ENCODE data around the gene TXNDC2. TPM values are rescaled to one million over a fixed set of nuclear protein-coding genes. Genes with fewer than 3 reads are reported as not detected.

The TXNDC2 gene
- total and polyA plus RNA-seq, 2 of the 4 experiments (the other 2 are of a cell fraction) = 0.18 TPM; not detected in 1

DNA sequence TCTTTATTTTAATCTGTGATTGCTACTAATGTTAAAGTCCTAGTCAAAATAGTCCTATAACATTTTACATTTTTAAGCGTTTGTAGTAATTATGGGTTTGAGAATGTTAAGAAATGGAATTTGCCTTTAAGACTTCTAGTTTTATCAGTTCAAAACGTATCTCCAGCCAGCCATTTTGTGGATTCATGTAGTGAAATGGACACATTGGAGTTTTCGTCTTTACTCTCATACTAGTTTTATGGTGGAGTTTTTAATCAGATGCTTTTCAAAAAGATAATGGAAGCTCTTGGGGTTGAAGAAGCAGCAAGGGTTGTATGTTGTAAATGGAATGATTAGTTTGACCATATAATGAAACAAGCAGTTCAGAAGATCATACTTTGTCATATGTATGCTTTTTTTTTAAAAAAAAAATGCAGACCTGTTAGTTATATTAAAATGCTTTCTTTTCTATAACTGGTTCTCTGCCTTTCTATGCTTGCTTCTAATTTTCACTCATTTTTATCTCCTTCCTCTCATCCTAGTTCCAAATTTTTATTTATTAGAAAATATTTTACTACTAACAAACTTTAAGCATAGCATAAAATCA, 44.6 kb downstream of the TXNDC2 start:
- in situ Hi-C loops (cut with MboI; ENCODE audit: low sequenced_read_pairs) = loop anchor here (25.0 kb wide), 1 partner anchor 218 kb away; the partner anchor contains the start of gene RAB31
- Histone ChIP-seq H3K18ac (ENCODE audit: low read depth, low read length) (no peak overlapping the region), H3K36me3 (ENCODE audit: control insufficient read depth, insufficient read depth, low read length) (peaks cover 6% of the 10 kb centered on the region), H2BK20ac (ENCODE audit: low read depth, low read length) (no peak overlapping the region), H2AK5ac (ENCODE audit: low read depth, low read length) (no peak overlapping the region), H3K4me2 (ENCODE audit: low read depth, low read length) (no peak overlapping the region), H3K9me1 (ENCODE audit: insufficient read depth, low read length) (peaks cover 18% of the 10 kb centered on the region), H3K4me1 (ENCODE audit: control insufficient read depth, insufficient read depth, low read length) (peaks cover 4% of the 10 kb centered on the region; the same call in 1 of the 2 replicates), H3K23ac (ENCODE audit: low read depth, low read length) (no peak overlapping the region), H2BK15ac (ENCODE audit: low read depth, low read length) (no peak overlapping the region), H2AFZ (replicated peaks; ENCODE audit: low read length, poor library complexity) (no peak overlapping the region), H3K27ac (ENCODE audit: insufficient read depth, low read length) (no peak overlapping the region), H2BK5ac (ENCODE audit: low read depth, low read length, poor library complexity, severe bottlenecking) (no peak overlapping the region), H3K56ac (ENCODE audit: extremely low read depth, insufficient read depth, low read length) (no peak overlapping the region), H4K8ac (ENCODE audit: low read depth in 2 of 2, low read length in 2 of 2) (no peak overlapping the region), H4K20me1 (ENCODE audit: insufficient read depth, low read length) (peaks cover 83% of the 10 kb centered on the region), H4K91ac (ENCODE audit: insufficient read depth, low read depth, low read length) (no peak overlapping the region), H3K9ac (ENCODE audit: low read depth, low read length) (no peak overlapping the region), H3K4ac (ENCODE audit: low read depth, low read length) (no peak overlapping the region), H3K9me3 (ENCODE audit: control insufficient read depth, insufficient read depth, low read length) (no peaks in the 10 kb centered on the region), H3K4me3 (ENCODE audit: insufficient read depth, low read depth, low read length) (no peak overlapping the region), H2AK9ac (replicated peaks; ENCODE audit: low read depth, low read length, poor library complexity) (no peak overlapping the region), H3K27me3 (ENCODE audit: control insufficient read depth, insufficient read depth, low read length) (no peaks in the 10 kb centered on the region), H3K79me1 (ENCODE audit: low read depth in 1 of 2, low read length in 2 of 2) (peaks cover 8 to 60% of the 10 kb centered on the region in 2 experiments), H2BK120ac (ENCODE audit: low read depth, low read length) (no peak overlapping the region), H4K5ac (ENCODE audit: low read depth, low read length) (no peak overlapping the region), H3K14ac (replicated peaks; ENCODE audit: low read depth, low read length) (no peak overlapping the region)
- BruUV-seq (replicated peaks) = no TSS peak
- ChIA-PET CTCF (no interaction called here), POLR2A (ENCODE audit: unreplicated experiment) (no interaction called here)
- DNase-seq (no peak), ATAC-seq (ENCODE audit: low read depth) (no peak)
- dilution Hi-C loops (cut with HindIII; ENCODE audit: low sequenced_read_pairs, unreplicated experiment) = no loop called here
- TF ChIP-seq MAZ (IDR thresholded peaks at IDR 0.05; ENCODE audit: borderline replicate concordance, low read depth, low read length) = no peak
- TF ChIP-seq ELK1 (IDR thresholded peaks at IDR 0.05; ENCODE audit: borderline replicate concordance, low read depth, low read length) = no peak
- TF ChIP-seq MAFK (IDR thresholded peaks at IDR 0.05; ENCODE audit: low read depth, low read length) = no peak
- no peak for TF ChIP-seq SMC3 (IDR thresholded peaks at IDR 0.05; ENCODE audit: low read depth, low read length)
- no peak for TF ChIP-seq POLR2A (IDR thresholded peaks at IDR 0.05; ENCODE audit: low read depth, low read length)
- TF ChIP-seq BHLHE40 (IDR thresholded peaks at IDR 0.05; ENCODE audit: low read depth, low read length) = no peak
- intact Hi-C loops (cut with micrococcal nuclease) = loop anchor here (10.0 kb wide), 1 partner anchor 56 kb away; no protein-coding TSS in a partner anchor
- WGBS, 2 experiments (ENCODE audit: extremely low coverage in 2 of 2, insufficient read length in 1 of 2) = no CpG with 5 or more reads among the region's 3 CpGs
